ENCODE data around the gene MCF2L2. TPM values are rescaled to one million over a fixed set of nuclear protein-coding genes. Genes with fewer than 3 reads are reported as not detected.
A peak's percentile ranks its signal among the peaks of the same experiment; 100 is the strongest.

The MCF2L2 gene
- total and polyA plus RNA-seq, 9 of the 15 experiments (the other 6 are each of a cell fraction or from before 2014, with no cell fraction given) = 0.56 to 4.2 (median 3.0) TPM

GRCh38 chr3:183298701-183299153 lies 129.7 kb downstream of the MCF2L2 start (continued):
- TF ChIP-seq, protein P1, sequence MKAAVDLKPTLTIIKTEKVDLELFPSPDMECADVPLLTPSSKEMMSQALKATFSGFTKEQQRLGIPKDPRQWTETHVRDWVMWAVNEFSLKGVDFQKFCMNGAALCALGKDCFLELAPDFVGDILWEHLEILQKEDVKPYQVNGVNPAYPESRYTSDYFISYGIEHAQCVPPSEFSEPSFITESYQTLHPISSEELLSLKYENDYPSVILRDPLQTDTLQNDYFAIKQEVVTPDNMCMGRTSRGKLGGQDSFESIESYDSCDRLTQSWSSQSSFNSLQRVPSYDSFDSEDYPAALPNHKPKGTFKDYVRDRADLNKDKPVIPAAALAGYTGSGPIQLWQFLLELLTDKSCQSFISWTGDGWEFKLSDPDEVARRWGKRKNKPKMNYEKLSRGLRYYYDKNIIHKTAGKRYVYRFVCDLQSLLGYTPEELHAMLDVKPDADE (conservative IDR thresholded peaks at IDR 0.05; ENCODE audit: control insufficient read depth, low read depth, low read length) = no peak
- TF ChIP-seq HIVEP1 (CRISPR knock-in tag; IDR thresholded peaks at IDR 0.05) (no peak), NCOA2 (IDR thresholded peaks at IDR 0.05; ENCODE audit: partially characterized antibody in 2 of 2) (no peak), CUX1 (CRISPR knock-in tag; IDR thresholded peaks at IDR 0.05) (no peak), E2F5 (CRISPR knock-in tag; IDR thresholded peaks at IDR 0.05) (no peak), TRIM25 (IDR thresholded peaks at IDR 0.05; ENCODE audit: borderline replicate concordance) (no peak), BHLHE40 (IDR thresholded peaks at IDR 0.05; ENCODE audit: low read length) (no peak), FOSL1 (tag; conservative IDR thresholded peaks at IDR 0.05) (peak; percentile 71), ZNF12 (CRISPR knock-in tag; IDR thresholded peaks at IDR 0.05) (no peak), ZFPM2 (CRISPR knock-in tag; IDR thresholded peaks at IDR 0.05) (no peak), CREB5 (CRISPR knock-in tag; IDR thresholded peaks at IDR 0.05) (no peak), NR2F6 (CRISPR knock-in tag; IDR thresholded peaks at IDR 0.05) (no peak), HLTF (IDR thresholded peaks at IDR 0.05) (0 out of 2 replicates have a peak, but pooled peaks have one; percentile 26), SOX6 (IDR thresholded peaks at IDR 0.05) (no peak), IRF9 (tag; IDR thresholded peaks at IDR 0.05) (no peak), NR2C1 (IDR thresholded peaks at IDR 0.05) (no peak), NR2C1 (tag; IDR thresholded peaks at IDR 0.05) (no peak), RB1 (IDR thresholded peaks at IDR 0.05; ENCODE audit: low read depth) (no peak), ZNF224 (CRISPR knock-in tag; IDR thresholded peaks at IDR 0.05) (no peak)
